Kidney (tissue), 14 donors: Measurements from ENCODE around the gene LRRIQ4. TPM values are rescaled to one million over a fixed set of nuclear protein-coding genes. Genes with fewer than 3 reads are reported as not detected.
A peak's percentile ranks its signal among the peaks of the same experiment; 100 is the strongest.

Experiments
- DNase-seq, 5 donors: peaks; one replicate each; pipeline ENCODE4 v3.0.0-alpha.2; 2013 to 2020
- FAIRE-seq: peaks from 2 replicates; lab custom pipeline; 2012; peaks lifted over from hg19 to GRCh38; lab: Jason Lieb, UNC
- H3K27ac ChIP-seq, 2 donors: one replicate each; pipeline ENCODE4 v1.7.0; 2013; ENCODE audit warnings: low read depth in 2 of 2, low read length in 2 of 2, inconsistent platforms in 1 of 2
- H3K27me3 ChIP-seq: one replicate; pipeline ENCODE4 v1.7.1; 2013; ENCODE audit warnings: low read length, inconsistent platforms; ENCODE audit not compliant: control insufficient read depth, insufficient read depth
- H3K36me3 ChIP-seq, 3 donors: one replicate each; pipeline versions ENCODE4 v1.7.0 to v1.7.1; 2013; ENCODE audit warnings: low read length in 3 of 3, control low read depth in 1 of 3, inconsistent platforms in 1 of 3; ENCODE audit not compliant: insufficient read depth in 3 of 3, control insufficient read depth in 2 of 3
- H3K4me1 ChIP-seq, 3 donors: one replicate each; pipeline versions ENCODE4 v1.7.0 to v1.7.1; 2013; ENCODE audit warnings: low read length in 3 of 3, inconsistent platforms in 1 of 3, low read depth in 1 of 3; ENCODE audit not compliant: control insufficient read depth in 2 of 3, insufficient read depth in 2 of 3
- H3K4me3 ChIP-seq, 3 donors: one replicate each; pipeline versions ENCODE4 v1.7.0 to v1.8.1; 2013; ENCODE audit warnings: low read length in 3 of 3, control low read depth in 1 of 3, inconsistent platforms in 1 of 3
- H3K9ac ChIP-seq, 3 donors: one replicate each; pipeline versions ENCODE4 v1.7.0 to v1.7.1; 2013; ENCODE audit warnings: low read length in 3 of 3, control low read depth in 1 of 3, inconsistent platforms in 1 of 3
- H3K9me3 ChIP-seq, 3 donors: one replicate each; pipeline versions ENCODE4 v1.7.0 to v1.7.1; 2013; ENCODE audit warnings: low read length in 3 of 3, control low read depth in 1 of 3, inconsistent platforms in 1 of 3; ENCODE audit not compliant: control insufficient read depth in 2 of 3, insufficient read depth in 1 of 3
- CTCF ChIP-seq: IDR thresholded peaks from 3 replicates; pipeline ENCODE4 v1.5.1; 2012; ENCODE audit warnings: mild to moderate bottlenecking, moderate library complexity, borderline replicate concordance; ENCODE audit not compliant: insufficient read depth; ENCODE audit errors: extremely low read depth
- intact Hi-C: fragments of 100-400 bp; cut with DNase I; formaldehyde crosslinking; loops from one replicate; pipeline ENCODE4 v1.11.1; 2022
- polyA plus RNA-seq: library from polyadenylated mRNA; stranded (reverse); fragments of 350-450 nt; fragmentation: Illumina TruSeq; extraction: RNeasy Lipid Tissue Mini Kit (QIAGEN cat#74804); gene quantifications from one replicate; pipeline ENCODE4 v1.2.3, GENCODE V29; 2014; ENCODE audit warnings: low read depth, low replicate concordance; ENCODE audit not compliant: insufficient read depth
- total RNA-seq: library from RNA; stranded (reverse); fragmentation: NEBNext Ultra II Directional; extraction: Animal tissue kit (Norgen Biotek cat#: 25700); gene quantifications from one replicate; pipeline ENCODE4 v1.2.1, GENCODE V29; 2021
- donor health status: control.
- donor health status: control.
- donor health status: control.
- donor health status: control.
- donor health status: control.
- donor health status: DM: yes; HTN: yes; CAD: no.
- donor health status: Normal renal cell carcinoma (clear cell type).

LRRIQ4 gene
- total and polyA plus RNA-seq, 2 donors from 2014 or later = not detected

DNA sequence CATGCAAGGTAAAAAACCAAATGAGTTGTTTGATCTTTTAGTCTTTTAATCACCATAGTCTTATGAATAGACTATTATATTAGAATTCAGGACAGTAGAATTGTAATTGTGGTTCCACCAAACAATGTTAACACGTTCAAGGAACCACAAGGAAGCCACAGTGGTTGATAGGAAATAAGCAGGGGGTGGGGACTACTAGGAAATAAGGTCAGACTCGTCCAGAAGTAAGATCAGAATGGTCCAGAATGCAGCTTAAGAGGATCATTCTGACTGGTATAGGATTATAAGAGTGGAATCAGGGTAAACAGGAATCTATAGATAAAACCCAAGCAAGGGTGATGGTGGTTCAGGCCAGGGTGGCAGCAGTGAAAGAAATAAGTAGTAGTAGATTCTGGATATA lies 31.9 kb upstream of the LRRIQ4 start:
- DNase-seq = no peak
- intact Hi-C loops = no loop called here
- H3K9ac ChIP-seq = no peak overlapping the region
- FAIRE-seq = no peak
- peaks cover 0 to 4% (median 0%) of the 10 kb centered on the region in 3 donors for H3K4me1 ChIP-seq
- H3K27me3 ChIP-seq = no peaks in the 10 kb centered on the region
- no peaks in the 10 kb centered on the region for H3K9me3 ChIP-seq
- TF ChIP-seq CTCF = no peak
- no peak overlapping the region for H3K27ac ChIP-seq
- no peak overlapping the region for H3K4me3 ChIP-seq
- H3K36me3 ChIP-seq = peaks cover 10 to 52% (median 26%) of the 10 kb centered on the region in 3 donors

DNA sequence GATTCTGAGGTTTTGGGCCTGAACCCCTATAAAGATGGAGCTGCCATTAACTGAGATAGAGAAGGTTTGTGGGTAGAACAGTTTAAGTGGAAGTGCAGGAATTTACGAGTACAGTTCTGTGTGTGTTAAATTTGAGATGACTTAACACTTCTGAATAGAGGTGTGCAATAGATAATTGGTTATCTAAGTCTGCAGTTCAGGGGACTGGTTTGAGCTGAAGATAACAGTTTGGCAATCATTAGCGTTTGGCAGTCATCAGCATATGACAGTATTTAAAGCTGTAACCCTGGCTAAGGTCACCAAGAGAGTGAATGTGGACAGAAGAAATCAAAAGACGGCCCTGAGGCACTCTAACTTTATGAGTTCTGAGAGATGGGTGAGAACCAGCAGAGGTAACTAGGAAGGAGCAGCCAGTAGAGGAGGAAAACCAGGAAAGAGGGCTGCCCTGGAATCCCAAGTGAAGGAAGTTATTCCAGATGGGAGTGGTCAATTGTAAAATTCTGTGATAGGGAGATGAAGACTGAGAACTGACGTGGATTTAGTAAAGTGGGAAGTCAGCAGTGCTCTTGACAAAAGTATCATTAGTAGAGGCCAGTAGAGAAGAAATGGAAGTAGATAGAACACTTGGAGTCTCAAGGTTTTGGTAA lies 31.3 kb upstream of the LRRIQ4 start:
- Histone ChIP-seq H3K36me3 (peaks cover 10 to 57% (median 28%) of the 10 kb centered on the region in 3 donors), H3K27me3 (no peaks in the 10 kb centered on the region), H3K27ac (no peak overlapping the region), H3K4me3 (no peak overlapping the region), H3K9ac (no peak overlapping the region), H3K4me1 (no peaks in the 10 kb centered on the region), H3K9me3 (no peaks in the 10 kb centered on the region)
- DNase-seq (no peak), FAIRE-seq (no peak)
- no peak for TF ChIP-seq CTCF
- intact Hi-C loops = no loop called here

DNA sequence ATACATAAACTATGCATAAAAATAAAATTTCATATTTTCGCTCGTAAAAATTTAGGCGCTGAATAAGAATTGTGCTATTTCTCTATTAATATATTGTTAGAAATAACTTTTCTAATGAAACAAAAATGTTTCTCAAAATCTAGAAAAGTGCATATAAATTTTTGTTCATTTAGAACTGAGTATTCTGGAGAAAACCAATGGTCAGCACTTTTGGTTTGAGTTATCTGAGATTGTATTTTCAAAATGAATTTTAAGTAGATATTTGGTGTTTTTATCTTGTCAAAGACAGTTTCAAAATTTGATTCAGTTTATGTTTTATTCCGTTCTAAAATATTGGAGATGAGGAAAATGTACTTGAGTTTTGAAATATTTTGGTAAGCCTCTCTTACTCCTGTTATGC lies 25.6 kb upstream of the LRRIQ4 start:
- Histone ChIP-seq H3K9me3 (no peaks in the 10 kb centered on the region), H3K9ac (no peak overlapping the region), H3K27me3 (no peaks in the 10 kb centered on the region), H3K4me3 (no peak overlapping the region), H3K27ac (no peak overlapping the region), H3K4me1 (no peaks in the 10 kb centered on the region), H3K36me3 (peaks cover 2 to 37% (median 13%) of the 10 kb centered on the region in 3 donors)
- intact Hi-C loops = no loop called here
- FAIRE-seq (peak; percentile 6), DNase-seq (no peak)
- TF ChIP-seq CTCF = no peak
